Upper lobe of right lung (tissue), 1 donor: Measurements from ENCODE around the gene OTUD3. TPM values are rescaled to one million over a fixed set of nuclear protein-coding genes. Genes with fewer than 3 reads are reported as not detected.
"Not testable (repeated sequence)": the region's sequence is repeated elsewhere in the genome, so short reads cannot be mapped to it uniquely, and the experiment has no call there.

Source experiments
- ATAC-seq: fragments of 200-7000 bp; cut with Tn5 transposase; one replicate; pipeline ENCODE4 v1.9.1; 2020; ENCODE audit warnings: mild to moderate bottlenecking, moderate library complexity
- DNase-seq: peaks from one replicate; pipeline ENCODE4 v3.0.0-alpha.2; 2020
- H3K27ac ChIP-seq: fragments of 200-600 bp; one replicate; pipeline ENCODE4 v1.8.0; 2022
- H3K27me3 ChIP-seq: fragments of 200-600 bp; one replicate; pipeline ENCODE4 v1.8.0; 2022; ENCODE audit warnings: mild to moderate bottlenecking
- H3K36me3 ChIP-seq: fragments of 200-600 bp; one replicate; pipeline ENCODE4 v1.8.0; 2022
- H3K4me1 ChIP-seq: fragments of 200-600 bp; one replicate; pipeline ENCODE4 v1.8.0; 2022
- H3K4me3 ChIP-seq: fragments of 200-600 bp; one replicate; pipeline ENCODE4 v1.8.0; 2022; ENCODE audit warnings: mild to moderate bottlenecking
- H3K9me3 ChIP-seq: fragments of 200-600 bp; one replicate; pipeline ENCODE4 v1.8.0; 2022
- CTCF ChIP-seq: fragments of 200-600 bp; IDR thresholded peaks from one replicate; pipeline ENCODE4 v1.8.0; 2022; ENCODE audit warnings: antibody characterized with exemption
- intact Hi-C: fragments of 100-400 bp; cut with DNase I; formaldehyde crosslinking; loops from one replicate; pipeline ENCODE4 v1.11.0; 2022
- total RNA-seq: library from RNA; stranded (reverse); fragmentation: NEBNext Ultra II Directional; extraction: Animal tissue kit (Norgen Biotek cat#: 25700); gene quantifications from one replicate; pipeline ENCODE4 v1.2.1, GENCODE V29; 2021
- donor health status: DM: no; HTN: yes; CAD: no; lungs with severe emphysema.

The OTUD3 gene
- total RNA-seq, 1 donor from 2014 or later: 8.8 TPM

- ATAC-seq (no peak), DNase-seq (no peak)
- Histone ChIP-seq H3K27ac (no peak overlapping the region), H3K4me3 (no peak overlapping the region), H3K9me3 (no peaks in the 10 kb centered on the region), H3K4me1 (no peaks in the 10 kb centered on the region), H3K27me3 (no peaks in the 10 kb centered on the region), H3K36me3 (no peaks in the 10 kb centered on the region)
- TF ChIP-seq CTCF: no peak
- intact Hi-C loops: no loop called here
These were observed 36.6 kb upstream of the OTUD3 start for GRCh38 chr1:19845555-19845954.

- TF ChIP-seq CTCF: no peak
- intact Hi-C loops: no loop called here
- Histone ChIP-seq H3K4me3 (no peak overlapping the region), H3K4me1 (no peaks in the 10 kb centered on the region), H3K27me3 (no peaks in the 10 kb centered on the region), H3K36me3 (no peaks in the 10 kb centered on the region), H3K27ac (no peak overlapping the region), H3K9me3 (no peaks in the 10 kb centered on the region)
- no peak for ATAC-seq
- DNase-seq: no peak
These were observed 35.9 kb upstream of the OTUD3 start for GRCh38 chr1:19846338-19846737.

GRCh38 chr1:19847334-19847733 lies 34.9 kb upstream of the OTUD3 start:
- intact Hi-C loops, H3K36me3 ChIP-seq, H3K27me3 ChIP-seq: not testable (repeated sequence)

GRCh38 chr1:19849307-19849706 lies 32.9 kb upstream of the OTUD3 start:
- H3K36me3 ChIP-seq, ATAC-seq, H3K9me3 ChIP-seq, H3K27me3 ChIP-seq, H3K27ac ChIP-seq, DNase-seq, H3K4me3 ChIP-seq, H3K4me1 ChIP-seq, intact Hi-C loops: not testable (repeated sequence)

More at GRCh38 chr1:19847334-19847733, 34.9 kb upstream of the OTUD3 start:
- not testable (repeated sequence) for H3K27ac ChIP-seq, H3K9me3 ChIP-seq, DNase-seq, H3K4me3 ChIP-seq, H3K4me1 ChIP-seq, ATAC-seq

GRCh38 chr1:19850214-19850613 lies 32.0 kb upstream of the OTUD3 start:
- TF ChIP-seq CTCF: no peak
- ATAC-seq: no peak

GRCh38 chr1:19852036-19852435 lies 30.2 kb upstream of the OTUD3 start:
- no peak overlapping the region for H3K27ac ChIP-seq
- intact Hi-C loops: no loop called here
- ATAC-seq (no peak), DNase-seq (no peak)
- H3K9me3 ChIP-seq: no peaks in the 10 kb centered on the region
- no peaks in the 10 kb centered on the region for H3K4me1 ChIP-seq
- no peak for TF ChIP-seq CTCF
- no peaks in the 10 kb centered on the region for H3K36me3 ChIP-seq
- H3K27me3 ChIP-seq: no peaks in the 10 kb centered on the region
- H3K4me3 ChIP-seq: no peak overlapping the region

More at GRCh38 chr1:19850214-19850613, 32.0 kb upstream of the OTUD3 start:
- H3K9me3 ChIP-seq: no peaks in the 10 kb centered on the region
- H3K27me3 ChIP-seq: no peaks in the 10 kb centered on the region
- intact Hi-C loops: no loop called here
- DNase-seq: no peak
- no peaks in the 10 kb centered on the region for H3K4me1 ChIP-seq
- no peak overlapping the region for H3K27ac ChIP-seq
- no peak overlapping the region for H3K4me3 ChIP-seq
- H3K36me3 ChIP-seq: no peaks in the 10 kb centered on the region

- TF ChIP-seq CTCF: no peak
- intact Hi-C loops: no loop called here
- H3K4me3 ChIP-seq: no peak overlapping the region
- ATAC-seq: no peak
- H3K4me1 ChIP-seq: no peaks in the 10 kb centered on the region
- H3K36me3 ChIP-seq: no peaks in the 10 kb centered on the region
- no peaks in the 10 kb centered on the region for H3K27me3 ChIP-seq
- H3K27ac ChIP-seq: no peak overlapping the region
- DNase-seq: no peak
- no peaks in the 10 kb centered on the region for H3K9me3 ChIP-seq
These were observed 27.3 kb upstream of the OTUD3 start for GRCh38 chr1:19854866-19855265.
